SK-N-SH (cell line): Measurements from ENCODE around the gene MGST1. TPM values are rescaled to one million over a fixed set of nuclear protein-coding genes. Genes with fewer than 3 reads are reported as not detected.

Experiments used
- CTCF ChIA-PET: fragments of 300-600, 350-600 bp; formaldehyde crosslinking; extraction: SDS; loops from one replicate; lab custom pipeline; 2021; lab: Yijun Ruan, JAX
- POLR2A ChIA-PET: fragments of 350-600 bp; sonication (Branson Sonifier 250); formaldehyde crosslinking; extraction: SDS; loops from one replicate; lab custom pipeline; 2020; ENCODE audit warnings: antibody characterized with exemption, inconsistent platforms; lab: Yijun Ruan, JAX
- DNase-seq: peaks from one replicate; pipeline ENCODE4 v3.0.0; 2012
- H2AFZ ChIP-seq: fragments of 200-600 bp; sonication (generic); 2 replicates; pipeline ENCODE4 v1.8.1; 2016; ENCODE audit warnings: antibody characterized with exemption, mild to moderate bottlenecking, low read depth
- H3F3A ChIP-seq: fragments of 200-600 bp; sonication (generic); replicated peaks from 2 replicates; pipeline ENCODE3; 2016; ENCODE audit warnings: antibody characterized with exemption, mild to moderate bottlenecking; ENCODE audit not compliant: insufficient read depth
- H3K27ac ChIP-seq, 2 experiments: fragments of 200-500 bp in 1 of 2; fragments of 200-600 bp in 1 of 2; sonication (Bioruptor generic) in 1 of 2; sonication (generic), shearing (Covaris generic) in 1 of 2; 2 replicates each; pipeline versions ENCODE4 v1.5.1 to v1.6.1; 2014 to 2016; ENCODE audit warnings: low read depth in 2 of 2, inconsistent platforms in 1 of 2, low read length in 1 of 2, mild to moderate bottlenecking in 1 of 2, mixed read lengths in 1 of 2
- H3K27me3 ChIP-seq: fragments of 200-600 bp; sonication (generic), shearing (Covaris generic); 2 replicates; pipeline ENCODE4 v1.6.1; 2016; ENCODE audit warnings: mixed run types; ENCODE audit not compliant: insufficient read depth
- H3K36me3 ChIP-seq, 2 experiments: fragments of 200-500 bp in 1 of 2; fragments of 200-600 bp in 1 of 2; sonication (Bioruptor generic) in 1 of 2; sonication (generic) in 1 of 2; replicated peaks in 1 of 2; 2 replicates each; pipeline versions ENCODE3 to v1.5.1; 2014 to 2016; ENCODE audit warnings: low read length in 1 of 2, mild to moderate bottlenecking in 1 of 2; ENCODE audit not compliant: insufficient read depth in 2 of 2, control insufficient read depth in 1 of 2
- H3K4me1 ChIP-seq, 2 experiments: fragments of 200-500 bp in 1 of 2; fragments of 200-600 bp in 1 of 2; sonication (Bioruptor generic) in 1 of 2; sonication (generic), shearing (Covaris generic) in 1 of 2; 2 replicates each; pipeline versions ENCODE4 v1.5.1 to v1.6.1; 2014 to 2016; ENCODE audit warnings: low read depth in 1 of 2, low read length in 1 of 2, mixed run types in 1 of 2; ENCODE audit not compliant: insufficient read depth in 2 of 2, control insufficient read depth in 1 of 2
- H3K4me2 ChIP-seq: fragments of 200-600 bp; sonication (generic), shearing (Covaris generic); 2 replicates; pipeline ENCODE4 v1.6.1; 2017; ENCODE audit warnings: mixed run types
- H3K4me3 ChIP-seq, 2 experiments: fragments of 200-500 bp in 1 of 2; fragments of 200-600 bp in 1 of 2; sonication (Bioruptor generic) in 1 of 2; sonication (generic), shearing (Covaris generic) in 1 of 2; 2 replicates each; pipeline versions ENCODE4 v1.5.1 to v1.8.1; 2014 to 2016; ENCODE audit warnings: low read depth in 2 of 2, inconsistent platforms in 1 of 2, low read length in 1 of 2, mild to moderate bottlenecking in 1 of 2, mixed read lengths in 1 of 2, moderate library complexity in 1 of 2
- H3K79me2 ChIP-seq: fragments of 200-600 bp; sonication (generic); 2 replicates; pipeline ENCODE4 v1.8.1; 2017; ENCODE audit warnings: mild to moderate bottlenecking; ENCODE audit not compliant: insufficient read depth
- H3K9ac ChIP-seq: fragments of 200-600 bp; sonication (generic); 2 replicates; pipeline ENCODE4 v1.6.1; 2017; ENCODE audit warnings: mixed run types
- H3K9me2 ChIP-seq: fragments of 200-600 bp; sonication (generic); 2 replicates; pipeline ENCODE4 v1.6.1; 2017; ENCODE audit warnings: mixed run types
- H3K9me3 ChIP-seq: fragments of 200-600 bp; sonication (generic); 2 replicates; pipeline ENCODE4 v1.6.1; 2017; ENCODE audit warnings: mixed run types, mild to moderate bottlenecking, moderate library complexity
- H4K20me1 ChIP-seq: fragments of 200-600 bp; sonication (generic); 2 replicates; pipeline ENCODE4 v1.6.1; 2017; ENCODE audit warnings: mild to moderate bottlenecking, mixed run types; ENCODE audit not compliant: insufficient read depth
- GABPA ChIP-seq: IDR thresholded peaks from 2 replicates; pipeline ENCODE4 v1.4.0; 2012; ENCODE audit warnings: low read depth, mild to moderate bottlenecking
- MEF2A ChIP-seq: IDR thresholded peaks from 2 replicates; pipeline ENCODE4 v1.4.0; 2012; ENCODE audit warnings: low read depth, borderline replicate concordance
- NRF1 ChIP-seq: IDR thresholded peaks from 2 replicates; pipeline ENCODE4 v1.6.1; 2012; ENCODE audit warnings: low read depth, mild to moderate bottlenecking, low read length
- POLR2AphosphoS5 ChIP-seq: IDR thresholded peaks from 2 replicates; pipeline ENCODE4 v1.6.1; 2012; ENCODE audit warnings: low read depth, low read length
- RAD21 ChIP-seq: IDR thresholded peaks from 2 replicates; pipeline ENCODE4 v1.6.1; 2012; ENCODE audit warnings: mild to moderate bottlenecking, low read length
- RCOR1 ChIP-seq: fragments of 150-350 bp; IDR thresholded peaks from 2 replicates; pipeline ENCODE4 v1.6.1; 2017; ENCODE audit warnings: antibody characterized with exemption, low read length
- YY1 ChIP-seq: IDR thresholded peaks from 2 replicates; pipeline ENCODE4 v1.4.0; 2012; ENCODE audit warnings: low read depth, mild to moderate bottlenecking
- WGBS: methylation state at CpG from one replicate; pipeline ENCODE4 v1.1.6; 2017; ENCODE audit warnings: low lambda C conversion rate; 5-methylcytosine and 5-hydroxymethylcytosine counted together
- polyA plus RNA-seq, 3 experiments: library from polyadenylated mRNA; depleted of rRNA; stranded (reverse); fragments of >200 nt; gene quantifications; 2 replicates each; pipeline ENCODE4 v1.2.3, GENCODE V29; 2012
- TF ChIP-seq, protein P1 (sequence below): IDR thresholded peaks from 2 replicates; pipeline ENCODE4 v1.6.1; 2012; ENCODE audit warnings: mild to moderate bottlenecking, low read depth, low read length, moderate library complexity
- TF ChIP-seq, protein P2 (sequence below): IDR thresholded peaks from 2 replicates; pipeline ENCODE4 v1.4.0; 2012; ENCODE audit warnings: low read depth

MGST1 gene, protein sequence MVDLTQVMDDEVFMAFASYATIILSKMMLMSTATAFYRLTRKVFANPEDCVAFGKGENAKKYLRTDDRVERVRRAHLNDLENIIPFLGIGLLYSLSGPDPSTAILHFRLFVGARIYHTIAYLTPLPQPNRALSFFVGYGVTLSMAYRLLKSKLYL
- 4.8 and 7.1 TPM in 2 replicates for polyA plus RNA-seq (2012; rRNA removed)
- 8.0 and 9.5 TPM in 2 replicates for polyA plus RNA-seq (2012; cell fraction: cytosol; rRNA removed)
- 2.0 and 2.7 TPM in 2 replicates for polyA plus RNA-seq (2012; cell fraction: nucleus; rRNA removed)

DNA sequence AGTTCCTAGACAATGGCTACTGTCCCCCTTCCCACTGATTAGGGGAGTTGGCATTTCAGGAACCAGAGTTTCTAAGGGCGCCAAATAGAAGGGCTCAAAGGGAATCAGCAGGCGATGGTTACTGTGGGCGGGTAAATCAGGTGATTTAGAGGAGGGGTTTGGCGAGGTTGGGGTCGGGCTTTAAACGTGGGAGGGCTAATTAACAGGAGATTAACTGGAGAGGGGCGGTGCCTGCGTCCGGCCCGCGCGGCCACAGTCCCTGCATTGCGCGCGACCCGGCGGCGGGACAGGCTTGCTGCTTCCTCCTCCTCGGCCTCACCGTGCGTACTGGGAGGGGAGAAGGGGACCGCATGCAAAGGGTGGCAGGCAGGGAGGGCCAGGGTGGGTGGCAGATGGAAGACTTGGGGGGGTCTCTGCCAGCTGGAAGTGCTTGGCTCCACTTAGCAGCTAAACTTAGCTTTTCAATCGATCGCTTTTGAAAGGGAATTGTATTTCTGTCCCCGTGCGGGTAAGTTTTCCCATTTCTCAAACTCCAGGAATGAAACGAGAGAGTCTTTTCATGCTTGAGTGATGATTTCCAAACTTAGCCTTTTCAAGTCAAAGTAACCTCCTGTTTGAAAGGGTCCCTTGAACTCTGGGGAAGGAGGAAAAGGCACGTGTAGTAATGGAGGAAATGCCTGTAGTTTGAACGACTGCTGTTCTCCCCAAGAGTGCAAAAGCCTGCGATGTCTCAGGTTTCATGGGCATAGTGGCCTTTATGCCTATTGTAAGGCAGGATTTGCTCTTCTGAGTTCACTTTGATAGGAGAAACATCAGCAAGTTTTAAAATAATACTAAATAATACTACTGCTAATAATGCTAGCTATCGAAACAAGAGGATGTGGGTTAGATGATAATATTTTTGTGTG is at the start of gene MGST1:
Gene MGST1 (plus strand): TSS at position 255 of the 908 bp plus-strand sequence. CDS start 6,608 bp downstream, outside the sequence.
- ChIA-PET CTCF (interaction anchor here (1.3 kb wide), 1 partner anchor 1305 kb away, joined by 3 read pairs; no protein-coding TSS in a partner anchor), POLR2A (no interaction called here)
- Histone ChIP-seq H3K27ac (peak within 1 kb of the TSS in 1 of 2 experiments; percentile 34; a peak in 1 of 4 replicates), H3K9me3 (no peaks in the 10 kb centered on the region), H2AFZ (peak within 1 kb of the TSS; percentile 45; the same call in 1 of the 2 replicates), H3K4me2 (peak within 1 kb of the TSS; percentile 68), H3K27me3 (no peaks in the 10 kb centered on the region), H3K4me3 (peak within 1 kb of the TSS; percentile 35 to 55; a peak in 2 of 4 replicates), H4K20me1 (no peaks in the 10 kb centered on the region), H3K36me3 (no peaks in the 10 kb centered on the region), H3K9ac (peak within 1 kb of the TSS; percentile 17; the same call in 1 of the 2 replicates), H3K4me1 (no peaks in the 10 kb centered on the region), H3K9me2 (no peaks in the 10 kb centered on the region), H3F3A (no peaks in the 10 kb centered on the region), H3K79me2 (no peaks in the 10 kb centered on the region)
- DNase-seq: peak; percentile 8
- TF ChIP-seq, protein P1, sequence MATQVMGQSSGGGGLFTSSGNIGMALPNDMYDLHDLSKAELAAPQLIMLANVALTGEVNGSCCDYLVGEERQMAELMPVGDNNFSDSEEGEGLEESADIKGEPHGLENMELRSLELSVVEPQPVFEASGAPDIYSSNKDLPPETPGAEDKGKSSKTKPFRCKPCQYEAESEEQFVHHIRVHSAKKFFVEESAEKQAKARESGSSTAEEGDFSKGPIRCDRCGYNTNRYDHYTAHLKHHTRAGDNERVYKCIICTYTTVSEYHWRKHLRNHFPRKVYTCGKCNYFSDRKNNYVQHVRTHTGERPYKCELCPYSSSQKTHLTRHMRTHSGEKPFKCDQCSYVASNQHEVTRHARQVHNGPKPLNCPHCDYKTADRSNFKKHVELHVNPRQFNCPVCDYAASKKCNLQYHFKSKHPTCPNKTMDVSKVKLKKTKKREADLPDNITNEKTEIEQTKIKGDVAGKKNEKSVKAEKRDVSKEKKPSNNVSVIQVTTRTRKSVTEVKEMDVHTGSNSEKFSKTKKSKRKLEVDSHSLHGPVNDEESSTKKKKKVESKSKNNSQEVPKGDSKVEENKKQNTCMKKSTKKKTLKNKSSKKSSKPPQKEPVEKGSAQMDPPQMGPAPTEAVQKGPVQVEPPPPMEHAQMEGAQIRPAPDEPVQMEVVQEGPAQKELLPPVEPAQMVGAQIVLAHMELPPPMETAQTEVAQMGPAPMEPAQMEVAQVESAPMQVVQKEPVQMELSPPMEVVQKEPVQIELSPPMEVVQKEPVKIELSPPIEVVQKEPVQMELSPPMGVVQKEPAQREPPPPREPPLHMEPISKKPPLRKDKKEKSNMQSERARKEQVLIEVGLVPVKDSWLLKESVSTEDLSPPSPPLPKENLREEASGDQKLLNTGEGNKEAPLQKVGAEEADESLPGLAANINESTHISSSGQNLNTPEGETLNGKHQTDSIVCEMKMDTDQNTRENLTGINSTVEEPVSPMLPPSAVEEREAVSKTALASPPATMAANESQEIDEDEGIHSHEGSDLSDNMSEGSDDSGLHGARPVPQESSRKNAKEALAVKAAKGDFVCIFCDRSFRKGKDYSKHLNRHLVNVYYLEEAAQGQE: no peak
- TF ChIP-seq, protein P2, sequence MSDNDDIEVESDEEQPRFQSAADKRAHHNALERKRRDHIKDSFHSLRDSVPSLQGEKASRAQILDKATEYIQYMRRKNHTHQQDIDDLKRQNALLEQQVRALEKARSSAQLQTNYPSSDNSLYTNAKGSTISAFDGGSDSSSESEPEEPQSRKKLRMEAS: peak; percentile 27; the same call in 1 of the 2 replicates
- 19% methylated on average over 15 of the region's 31 CpGs for WGBS

DNA sequence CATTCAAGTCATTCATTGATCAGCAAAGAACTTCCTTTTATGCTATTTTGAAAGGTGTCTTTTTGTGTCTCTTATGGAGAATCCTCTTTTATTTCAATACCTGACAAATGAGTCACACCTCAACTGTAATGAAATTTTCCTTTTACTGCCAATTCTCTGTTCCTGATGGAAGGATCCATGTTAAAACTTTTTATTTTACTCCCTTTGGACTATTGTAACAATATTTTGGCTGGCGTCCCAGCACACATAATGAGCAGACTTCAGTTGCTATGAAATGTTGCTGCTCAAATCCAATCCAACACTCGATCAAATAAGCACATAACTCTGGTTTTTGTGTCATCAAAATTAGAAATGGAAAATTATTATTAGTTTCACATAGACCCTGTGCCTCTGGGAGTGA is 48.0 kb upstream of the MGST1 start:
- no peaks in the 10 kb centered on the region for H4K20me1 ChIP-seq
- no peak for DNase-seq

More for the DNA sequence above, 48.0 kb upstream of the MGST1 start:
- CTCF ChIA-PET: no interaction called here
- no peaks in the 10 kb centered on the region for H3K36me3 ChIP-seq
- POLR2A ChIA-PET: no interaction called here
- no peaks in the 10 kb centered on the region for H3K27me3 ChIP-seq
- H3K27ac ChIP-seq: no peak overlapping the region
- H3K9me2 ChIP-seq: no peaks in the 10 kb centered on the region
- H2AFZ ChIP-seq: no peak overlapping the region
- no peak overlapping the region for H3K4me2 ChIP-seq
- no peak overlapping the region for H3K9ac ChIP-seq
- no peak for TF ChIP-seq POLR2AphosphoS5
- no peak for TF ChIP-seq MEF2A
- TF ChIP-seq RCOR1: no peak
- no peak for TF ChIP-seq GABPA
- no peak for TF ChIP-seq RAD21
- no peak for TF ChIP-seq NRF1
- TF ChIP-seq YY1: no peak
- no peaks in the 10 kb centered on the region for H3K79me2 ChIP-seq
- H3K9me3 ChIP-seq: no peaks in the 10 kb centered on the region
- 5% methylated on average over 2 of the region's 2 CpGs for WGBS
- no peaks in the 10 kb centered on the region for H3F3A ChIP-seq
- H3K4me3 ChIP-seq: no peak overlapping the region
- H3K4me1 ChIP-seq: no peaks in the 10 kb centered on the region; a peak in 1 of 4 replicates
